Mesendoderm (in vitro differentiated cells): Measurements from ENCODE around the gene KRT80.
A peak's percentile ranks its signal among the peaks of the same experiment; 100 is the strongest.

ENCODE experiments used
- DNase-seq: peaks from one replicate; pipeline ENCODE4 v3.0.0; 2013
- H2AK5ac ChIP-seq: 2 replicates; pipeline ENCODE4 v1.6.1; 2013; ENCODE audit warnings: low read length, inconsistent platforms
- H2BK120ac ChIP-seq: 2 replicates; pipeline ENCODE4 v1.6.1; 2013; ENCODE audit warnings: low read depth, mild to moderate bottlenecking, low read length, moderate library complexity, mixed read lengths
- H2BK15ac ChIP-seq: replicated peaks from 2 replicates; pipeline ENCODE4 v1.6.1; 2013; ENCODE audit warnings: low read depth, mild to moderate bottlenecking, moderate library complexity
- H2BK5ac ChIP-seq: 2 replicates; pipeline ENCODE4 v1.6.1; 2013; ENCODE audit warnings: low read length, inconsistent platforms
- H3K18ac ChIP-seq: 2 replicates; pipeline ENCODE4 v1.6.1; 2013; ENCODE audit warnings: mild to moderate bottlenecking, low read length, mixed read lengths
- H3K23ac ChIP-seq: one replicate; pipeline ENCODE4 v1.6.1; 2013; ENCODE audit warnings: low read length
- H3K27ac ChIP-seq: 2 replicates; pipeline ENCODE4 v1.5.1; 2013; ENCODE audit warnings: low read depth, mild to moderate bottlenecking, inconsistent platforms, low read length, moderate library complexity
- H3K27me3 ChIP-seq: 2 replicates; pipeline ENCODE4 v1.6.1; 2013; ENCODE audit warnings: low read length, control low read depth, mild to moderate bottlenecking, inconsistent platforms; ENCODE audit not compliant: insufficient read depth, poor library complexity
- H3K36me3 ChIP-seq: 2 replicates; pipeline ENCODE4 v1.6.1; 2013; ENCODE audit warnings: low read length, inconsistent platforms; ENCODE audit not compliant: control insufficient read depth, insufficient read depth
- H3K4ac ChIP-seq: one replicate; pipeline ENCODE4 v1.6.1; 2013; ENCODE audit warnings: low read depth, mild to moderate bottlenecking, low read length, moderate library complexity
- H3K4me1 ChIP-seq: 2 replicates; pipeline ENCODE4 v1.6.1; 2013; ENCODE audit warnings: low read depth, low read length, inconsistent platforms; ENCODE audit not compliant: control insufficient read depth
- H3K4me2 ChIP-seq: 2 replicates; pipeline ENCODE4 v1.6.1; 2013; ENCODE audit warnings: low read length
- H3K4me3 ChIP-seq: 2 replicates; pipeline ENCODE4 v1.5.1; 2013; ENCODE audit warnings: mild to moderate bottlenecking, low read length
- H3K56ac ChIP-seq: one replicate; pipeline ENCODE4 v1.6.1; 2013; ENCODE audit warnings: low read length
- H3K79me1 ChIP-seq: 2 replicates; pipeline ENCODE4 v1.6.1; 2013; ENCODE audit warnings: low read length, inconsistent platforms
- H3K79me2 ChIP-seq: 2 replicates; pipeline ENCODE4 v1.6.1; 2013; ENCODE audit warnings: mild to moderate bottlenecking, low read length; ENCODE audit not compliant: control insufficient read depth, insufficient read depth
- H3K9ac ChIP-seq: 2 replicates; pipeline ENCODE4 v1.6.1; 2013; ENCODE audit warnings: low read length, inconsistent platforms
- H4K5ac ChIP-seq: one replicate; pipeline ENCODE4 v1.6.1; 2013; ENCODE audit warnings: low read length
- H4K8ac ChIP-seq: one replicate; pipeline ENCODE4 v1.6.1; 2013; ENCODE audit warnings: low read depth, mild to moderate bottlenecking, control low read depth, low read length, moderate library complexity
- WGBS: extraction: QIAGEN DNeasy Blood & Tissue Kit; methylation state at CpG from one replicate; pipeline ENCODE4 v1.1.7; 2013; ENCODE audit warnings: low lambda C conversion rate, missing lambda C conversion rate; ENCODE audit not compliant: insufficient coverage; ENCODE audit errors: extremely low coverage; 5-methylcytosine and 5-hydroxymethylcytosine counted together

KRT80 gene

DNA sequence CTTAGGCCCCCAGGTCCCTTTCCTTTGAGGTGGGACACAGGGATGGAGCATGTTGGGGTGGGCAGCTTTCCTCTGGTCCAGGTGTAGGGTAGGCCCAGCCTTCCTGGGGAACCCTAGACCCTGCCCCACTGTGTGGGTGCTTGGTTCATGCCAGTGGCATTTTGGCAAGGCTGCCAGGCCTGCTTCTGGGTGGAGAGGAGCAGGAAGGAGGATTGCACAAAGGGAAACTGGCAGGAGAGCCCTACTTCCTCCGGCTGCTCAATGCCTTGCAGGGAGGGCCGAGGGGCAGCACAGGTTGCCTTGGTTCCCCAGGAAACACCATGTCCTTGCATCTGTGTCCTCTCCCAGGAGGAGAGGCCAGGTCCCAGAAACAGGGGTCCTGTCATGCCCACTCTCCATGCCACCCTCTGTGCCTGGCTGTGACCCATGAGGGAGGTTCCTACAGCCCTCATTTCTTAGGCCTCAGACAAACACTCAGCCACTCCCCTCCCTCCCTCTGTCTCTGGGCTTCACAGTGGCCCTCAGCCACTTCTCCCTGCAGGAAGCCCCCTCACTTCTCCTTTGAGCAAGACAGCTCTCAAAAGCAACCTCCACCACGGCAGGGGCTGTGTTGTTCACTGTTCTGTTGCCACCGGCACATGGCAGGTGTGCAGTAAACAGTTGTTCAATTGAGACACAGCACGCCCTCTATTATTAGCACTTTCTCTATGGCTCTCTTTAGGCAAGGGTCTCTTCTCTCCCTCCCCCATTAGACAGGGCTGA, 6.8 kb upstream of the KRT80 start:
- Histone ChIP-seq H3K4me1 (peaks cover 4% of the 10 kb centered on the region), H3K4ac (no peak overlapping the region), H2BK120ac (no peak overlapping the region), H4K5ac (no peak overlapping the region), H3K27me3 (no peaks in the 10 kb centered on the region), H3K23ac (no peak overlapping the region), H3K4me2 (no peak overlapping the region), H4K8ac (no peak overlapping the region), H3K18ac (no peak overlapping the region), H3K9ac (no peak overlapping the region), H2AK5ac (no peak overlapping the region), H2BK5ac (no peak overlapping the region), H3K27ac (no peak overlapping the region), H3K56ac (no peak overlapping the region), H3K36me3 (no peaks in the 10 kb centered on the region), H2BK15ac (no peak overlapping the region), H3K4me3 (no peak overlapping the region), H3K79me2 (no peaks in the 10 kb centered on the region), H3K79me1 (no peaks in the 10 kb centered on the region)
- no peak for DNase-seq
- WGBS = no CpG with 5 or more reads among the region's 5 CpGs

DNA sequence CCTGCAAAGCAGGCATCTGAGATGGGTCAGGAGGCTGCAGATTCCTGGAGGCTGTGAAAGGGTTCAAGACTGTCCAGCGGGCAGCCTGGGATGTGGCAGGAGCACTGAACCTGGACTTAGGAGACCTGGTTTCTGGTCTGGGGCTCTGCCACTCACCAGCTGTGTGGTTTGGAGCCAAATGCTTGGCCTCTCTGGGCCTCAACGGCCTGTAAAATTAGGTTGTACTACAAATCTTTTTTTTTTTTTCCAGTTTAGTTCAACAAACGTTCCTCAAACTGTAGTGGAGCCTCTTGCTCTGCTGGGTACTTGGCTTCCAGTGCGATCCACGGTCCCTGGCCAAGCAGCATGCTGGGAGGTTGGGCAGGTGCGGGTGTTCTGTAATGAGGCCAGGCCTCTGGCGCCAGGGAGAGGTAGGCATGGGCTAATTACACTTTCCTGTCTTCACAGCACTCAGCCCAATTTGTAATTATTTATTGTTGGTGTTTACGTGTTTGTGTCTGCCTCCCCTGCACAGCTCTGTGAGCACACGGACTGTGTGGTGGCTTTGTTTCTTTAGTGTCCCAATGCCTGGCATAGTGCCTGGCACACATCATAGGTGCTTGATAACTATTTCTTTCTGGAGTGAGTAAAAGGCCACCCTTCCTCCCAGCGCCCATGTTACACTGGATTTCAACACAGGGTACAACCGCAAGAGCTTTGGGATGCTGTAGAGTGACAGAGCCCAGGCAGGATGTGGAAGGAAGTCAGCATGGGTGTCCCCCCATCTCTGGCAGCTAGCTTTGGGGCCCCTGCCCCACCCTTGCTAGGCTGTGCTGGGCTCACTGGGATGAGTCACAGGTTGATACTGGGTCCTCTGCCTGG, 5.8 kb upstream of the KRT80 start:
- Histone ChIP-seq H3K4me2 (no peak overlapping the region), H2AK5ac (no peak overlapping the region), H3K4ac (no peak overlapping the region), H3K56ac (no peak overlapping the region), H3K27me3 (no peaks in the 10 kb centered on the region), H3K79me1 (no peaks in the 10 kb centered on the region), H3K27ac (no peak overlapping the region), H3K79me2 (no peaks in the 10 kb centered on the region), H4K5ac (no peak overlapping the region), H3K36me3 (no peaks in the 10 kb centered on the region), H3K4me3 (no peak overlapping the region), H2BK5ac (no peak overlapping the region), H2BK120ac (no peak overlapping the region), H3K4me1 (no peaks in the 10 kb centered on the region), H2BK15ac (no peak overlapping the region), H3K9ac (no peak overlapping the region), H3K18ac (no peak overlapping the region), H4K8ac (no peak overlapping the region), H3K23ac (no peak overlapping the region)
- no CpG with 5 or more reads among the region's 11 CpGs for WGBS
- no peak for DNase-seq

DNA sequence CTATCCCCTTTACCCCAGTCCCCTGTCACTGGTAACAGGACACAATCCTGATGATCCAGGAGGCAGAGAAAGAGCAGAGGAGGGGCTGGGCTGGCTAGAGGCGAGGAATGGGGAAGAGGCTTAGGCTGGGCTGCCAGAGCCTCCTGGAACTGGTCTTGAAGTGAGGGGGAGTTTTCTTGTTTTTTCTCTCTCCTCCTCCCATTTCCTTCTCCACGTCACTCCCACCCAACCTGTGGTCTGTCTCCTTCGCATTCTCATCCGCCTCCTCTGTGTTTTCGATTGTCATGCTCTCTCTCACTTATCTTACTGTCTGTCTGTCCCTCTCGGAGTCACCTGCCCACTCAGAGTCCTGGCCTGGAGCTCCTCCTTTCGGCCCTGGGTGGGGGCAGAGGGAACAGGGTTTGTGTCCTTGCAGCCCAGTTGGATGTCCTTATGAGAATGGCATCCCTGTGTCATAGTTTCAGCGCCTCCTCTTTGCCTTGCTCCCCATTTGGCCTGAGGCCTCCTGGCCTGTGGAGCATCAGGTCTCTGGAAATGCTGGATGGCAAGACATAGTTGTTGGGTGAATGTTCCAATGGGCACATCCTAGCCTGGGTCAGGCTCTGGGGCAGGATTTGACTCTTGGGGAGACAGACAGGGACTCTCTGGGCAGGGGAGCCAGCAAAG, 3.4 kb upstream of the KRT80 start:
- Histone ChIP-seq H3K79me1 (no peaks in the 10 kb centered on the region), H3K9ac (no peak overlapping the region), H2AK5ac (no peak overlapping the region), H2BK120ac (no peak overlapping the region), H3K23ac (no peak overlapping the region), H3K27me3 (no peaks in the 10 kb centered on the region), H2BK15ac (no peak overlapping the region), H4K8ac (no peak overlapping the region), H2BK5ac (no peak overlapping the region), H3K36me3 (no peaks in the 10 kb centered on the region), H3K27ac (no peak overlapping the region), H3K4ac (no peak overlapping the region), H4K5ac (no peak overlapping the region), H3K4me2 (no peak overlapping the region), H3K79me2 (no peaks in the 10 kb centered on the region), H3K18ac (no peak overlapping the region), H3K4me1 (no peaks in the 10 kb centered on the region), H3K56ac (peak overlapping the region; percentile 2), H3K4me3 (no peak overlapping the region)
- peak; percentile 56 for DNase-seq
- no CpG with 5 or more reads among the region's 8 CpGs for WGBS

DNA sequence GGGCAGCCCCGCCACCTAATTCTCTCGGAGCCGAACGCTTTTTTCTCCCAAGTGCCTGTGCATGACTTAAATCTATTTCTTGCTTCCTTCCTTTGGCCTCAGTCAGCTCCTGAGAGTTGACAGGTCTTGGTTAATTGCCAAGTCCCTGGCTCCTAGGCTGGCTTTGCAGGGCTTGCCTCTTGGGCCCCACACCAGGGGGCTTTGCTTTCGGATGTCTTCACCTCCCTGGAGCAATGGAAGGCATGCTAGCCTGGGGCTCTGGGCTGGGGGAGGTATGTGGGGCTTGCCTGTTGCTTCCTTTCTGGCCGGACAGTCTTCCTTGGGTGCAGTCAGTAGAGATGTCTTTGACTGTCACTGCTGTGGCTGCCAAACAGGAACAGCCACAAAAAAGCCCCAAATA, 2.2 kb upstream of the KRT80 start:
- no peaks in the 10 kb centered on the region for H3K27me3 ChIP-seq
- H3K4me3 ChIP-seq = no peak overlapping the region
- no peaks in the 10 kb centered on the region for H3K4me1 ChIP-seq
- H2BK15ac ChIP-seq = no peak overlapping the region
- no peak overlapping the region for H3K18ac ChIP-seq
- no peak overlapping the region for H3K4ac ChIP-seq
- H4K5ac ChIP-seq = no peak overlapping the region
- peak; percentile 63 for DNase-seq
- no peaks in the 10 kb centered on the region for H3K36me3 ChIP-seq
- H3K27ac ChIP-seq = no peak overlapping the region
- H3K79me1 ChIP-seq = no peaks in the 10 kb centered on the region
- H2BK120ac ChIP-seq = no peak overlapping the region
- H3K9ac ChIP-seq = no peak overlapping the region
- no peaks in the 10 kb centered on the region for H3K79me2 ChIP-seq
- H3K23ac ChIP-seq = no peak overlapping the region
- no CpG with 5 or more reads among the region's 6 CpGs for WGBS
- H2AK5ac ChIP-seq = no peak overlapping the region
- no peak overlapping the region for H3K4me2 ChIP-seq
- no peak overlapping the region for H3K56ac ChIP-seq
- no peak overlapping the region for H4K8ac ChIP-seq
- no peak overlapping the region for H2BK5ac ChIP-seq

DNA sequence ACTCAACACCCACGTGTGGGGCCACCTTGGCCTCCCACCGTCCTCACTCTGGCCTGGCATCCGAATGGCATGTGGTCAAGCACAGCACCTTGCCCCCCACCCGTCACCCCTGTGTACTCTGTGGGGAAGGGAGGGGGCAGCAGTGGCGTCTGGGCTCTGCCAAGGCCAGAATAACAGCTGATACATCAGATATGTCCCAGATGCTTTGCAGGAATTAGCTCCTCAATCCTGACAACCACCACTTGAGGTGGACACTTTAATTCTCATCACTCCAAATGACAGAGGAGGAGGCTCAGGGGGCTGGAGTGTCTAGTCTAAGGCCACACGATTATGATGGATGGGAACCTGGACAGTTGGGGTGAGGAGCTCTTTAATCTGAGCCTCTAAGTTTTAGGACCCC, 1.7 kb upstream of the KRT80 start:
- no peaks in the 10 kb centered on the region for H3K79me1 ChIP-seq
- no peak overlapping the region for H2BK120ac ChIP-seq
- H4K5ac ChIP-seq = no peak overlapping the region
- no peak overlapping the region for H3K23ac ChIP-seq
- H3K4me3 ChIP-seq = no peak overlapping the region
- WGBS = no CpG with 5 or more reads among the region's 6 CpGs
- H3K27ac ChIP-seq = no peak overlapping the region
- H2BK15ac ChIP-seq = no peak overlapping the region
- no peak overlapping the region for H3K18ac ChIP-seq
- H3K79me2 ChIP-seq = no peaks in the 10 kb centered on the region
- H4K8ac ChIP-seq = no peak overlapping the region
- H3K27me3 ChIP-seq = no peaks in the 10 kb centered on the region
- H2AK5ac ChIP-seq = no peak overlapping the region
- H3K56ac ChIP-seq = no peak overlapping the region
- no peaks in the 10 kb centered on the region for H3K4me1 ChIP-seq
- H3K36me3 ChIP-seq = no peaks in the 10 kb centered on the region
- H3K4me2 ChIP-seq = no peak overlapping the region
- no peak overlapping the region for H2BK5ac ChIP-seq
- DNase-seq = no peak
- no peak overlapping the region for H3K9ac ChIP-seq
- H3K4ac ChIP-seq = no peak overlapping the region
